Measurements from ENCODE around the gene CELSR2.

CELSR2 gene

DNA sequence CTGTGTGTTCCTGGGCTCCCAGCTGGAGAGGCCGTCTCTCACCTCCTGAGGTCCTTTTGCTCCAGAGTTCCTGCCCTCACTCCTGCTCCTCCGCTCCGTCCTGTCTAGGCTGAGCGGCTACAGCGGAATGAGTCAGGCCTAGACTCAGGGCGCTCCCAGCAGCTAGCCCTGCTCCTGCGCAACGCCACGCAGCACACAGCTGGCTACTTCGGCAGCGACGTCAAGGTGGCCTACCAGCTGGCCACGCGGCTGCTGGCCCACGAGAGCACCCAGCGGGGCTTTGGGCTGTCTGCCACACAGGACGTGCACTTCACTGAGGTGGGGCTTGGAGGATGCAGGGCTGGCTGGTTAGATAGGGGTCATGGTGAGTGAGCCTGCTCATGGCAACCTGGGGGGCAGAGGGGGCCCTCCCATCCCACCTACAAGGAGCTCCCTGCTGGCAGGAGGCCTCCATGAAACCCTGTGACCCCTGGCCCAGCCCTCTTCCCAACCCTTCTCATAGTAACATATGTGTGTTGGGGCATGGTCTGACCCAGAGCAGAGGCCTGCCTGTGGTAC, 18.5 kb downstream of the CELSR2 start:
- Histone ChIP-seq H3K4me1 (no peaks in the 10 kb centered on the region), H3K27me3 (no peaks in the 10 kb centered on the region), H3K36me3 (no peaks in the 10 kb centered on the region; the same call in 1 of the 2 replicates), H3K9me3 (no peaks in the 10 kb centered on the region), H3K4me3 (ENCODE audit: low read depth, low read length) (no peak overlapping the region)
- TF ChIP-seq, protein P1, sequence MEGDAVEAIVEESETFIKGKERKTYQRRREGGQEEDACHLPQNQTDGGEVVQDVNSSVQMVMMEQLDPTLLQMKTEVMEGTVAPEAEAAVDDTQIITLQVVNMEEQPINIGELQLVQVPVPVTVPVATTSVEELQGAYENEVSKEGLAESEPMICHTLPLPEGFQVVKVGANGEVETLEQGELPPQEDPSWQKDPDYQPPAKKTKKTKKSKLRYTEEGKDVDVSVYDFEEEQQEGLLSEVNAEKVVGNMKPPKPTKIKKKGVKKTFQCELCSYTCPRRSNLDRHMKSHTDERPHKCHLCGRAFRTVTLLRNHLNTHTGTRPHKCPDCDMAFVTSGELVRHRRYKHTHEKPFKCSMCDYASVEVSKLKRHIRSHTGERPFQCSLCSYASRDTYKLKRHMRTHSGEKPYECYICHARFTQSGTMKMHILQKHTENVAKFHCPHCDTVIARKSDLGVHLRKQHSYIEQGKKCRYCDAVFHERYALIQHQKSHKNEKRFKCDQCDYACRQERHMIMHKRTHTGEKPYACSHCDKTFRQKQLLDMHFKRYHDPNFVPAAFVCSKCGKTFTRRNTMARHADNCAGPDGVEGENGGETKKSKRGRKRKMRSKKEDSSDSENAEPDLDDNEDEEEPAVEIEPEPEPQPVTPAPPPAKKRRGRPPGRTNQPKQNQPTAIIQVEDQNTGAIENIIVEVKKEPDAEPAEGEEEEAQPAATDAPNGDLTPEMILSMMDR (IDR thresholded peaks at IDR 0.05; ENCODE audit: low read depth, low read length), result no peak
- peak; percentile 7 for DNase-seq

- Histone ChIP-seq H3K36me3 (no peaks in the 10 kb centered on the region; the same call in 1 of the 2 replicates), H3K9me3 (no peaks in the 10 kb centered on the region), H3K4me3 (ENCODE audit: low read depth, low read length) (no peak overlapping the region), H3K4me1 (no peaks in the 10 kb centered on the region), H3K27me3 (no peaks in the 10 kb centered on the region)
- DNase-seq, result peak; percentile 6
- TF ChIP-seq, protein P1 (IDR thresholded peaks at IDR 0.05; ENCODE audit: low read depth, low read length), result no peak
Observed at GRCh38 chr1:109268431-109269211, 19.3 kb downstream of the CELSR2 start.

DNA sequence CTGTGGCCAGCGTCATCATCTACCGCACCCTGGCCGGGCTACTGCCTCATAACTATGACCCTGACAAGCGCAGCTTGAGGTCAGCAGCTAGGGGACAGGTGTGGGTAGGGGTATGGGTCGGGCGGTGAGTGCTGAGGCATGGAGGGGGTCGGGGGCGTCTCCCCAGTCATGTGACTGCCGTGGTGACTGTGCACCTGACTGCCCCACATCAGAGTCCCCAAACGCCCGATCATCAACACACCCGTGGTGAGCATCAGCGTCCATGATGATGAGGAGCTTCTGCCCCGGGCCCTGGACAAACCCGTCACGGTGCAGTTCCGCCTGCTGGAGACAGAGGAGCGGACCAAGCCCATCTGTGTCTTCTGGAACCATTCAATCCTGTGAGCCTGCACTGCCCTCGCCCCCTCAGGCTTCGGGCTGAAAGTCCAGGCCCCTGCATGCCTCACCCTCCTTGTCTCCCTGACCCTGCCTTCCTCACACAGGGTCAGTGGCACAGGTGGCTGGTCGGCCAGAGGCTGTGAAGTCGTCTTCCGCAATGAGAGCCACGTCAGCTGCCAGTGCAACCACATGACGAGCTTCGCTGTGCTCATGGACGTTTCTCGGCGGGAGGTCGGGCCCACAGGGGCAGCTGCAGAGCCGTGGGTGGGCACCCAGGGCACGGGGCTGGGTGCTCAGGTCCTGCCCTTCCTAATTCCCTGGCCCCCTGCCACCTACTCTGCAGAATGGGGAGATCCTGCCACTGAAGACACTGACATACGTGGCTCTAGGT, 20.1 kb downstream of the CELSR2 start:
- no peaks in the 10 kb centered on the region for H3K9me3 ChIP-seq
- H3K27me3 ChIP-seq, result no peaks in the 10 kb centered on the region
- TF ChIP-seq, protein P1 (IDR thresholded peaks at IDR 0.05; ENCODE audit: low read depth, low read length), result no peak
- no peaks in the 10 kb centered on the region for H3K4me1 ChIP-seq
- peak; percentile 6 for DNase-seq
- no peaks in the 10 kb centered on the region; the same call in none of the 2 replicates for H3K36me3 ChIP-seq
- H3K4me3 ChIP-seq (ENCODE audit: low read depth, low read length), result no peak overlapping the region

GRCh38 chr1:109269981-109270622, 20.8 kb downstream of the CELSR2 start:
- no peak overlapping the region for H3K4me3 ChIP-seq (ENCODE audit: low read depth, low read length)
- H3K36me3 ChIP-seq, result no peaks in the 10 kb centered on the region; the same call in none of the 2 replicates
- TF ChIP-seq, protein P1 (IDR thresholded peaks at IDR 0.05; ENCODE audit: low read depth, low read length), result no peak
- no peak for DNase-seq
- no peaks in the 10 kb centered on the region for H3K27me3 ChIP-seq
- H3K4me1 ChIP-seq, result peaks cover 5% of the 10 kb centered on the region
- H3K9me3 ChIP-seq, result no peaks in the 10 kb centered on the region

DNA sequence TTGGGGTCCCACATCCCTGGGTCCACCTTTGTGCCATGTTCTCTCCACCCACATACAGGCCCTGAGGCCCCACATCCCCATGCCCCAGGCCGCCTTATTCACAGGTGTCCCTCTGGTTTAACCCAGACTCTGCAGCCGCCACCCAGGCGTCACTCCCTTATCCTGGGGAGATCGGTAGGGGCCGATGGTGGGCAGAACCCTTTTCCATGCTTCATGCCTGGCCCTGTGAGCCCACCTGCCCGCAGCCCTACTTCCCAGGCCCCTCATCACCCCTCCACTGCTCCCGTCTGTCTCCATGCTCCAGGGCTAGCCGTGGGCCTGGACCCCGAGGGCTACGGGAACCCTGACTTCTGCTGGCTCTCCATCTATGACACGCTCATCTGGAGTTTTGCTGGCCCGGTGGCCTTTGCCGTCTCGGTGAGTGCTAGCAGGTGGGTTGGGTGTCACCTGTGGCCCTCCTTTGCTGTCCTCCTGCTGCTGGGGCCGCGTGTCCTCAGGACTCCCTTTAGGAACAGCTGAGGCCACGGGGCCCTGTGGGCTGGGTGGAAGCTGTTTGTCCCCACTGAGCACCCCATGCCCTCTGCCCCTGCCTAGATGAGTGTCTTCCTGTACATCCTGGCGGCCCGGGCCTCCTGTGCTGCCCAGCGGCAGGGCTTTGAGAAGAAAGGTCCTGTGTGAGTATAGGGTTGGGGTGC, 21.4 kb downstream of the CELSR2 start:
- H3K4me3 ChIP-seq (ENCODE audit: low read depth, low read length), result no peak overlapping the region
- no peaks in the 10 kb centered on the region for H3K27me3 ChIP-seq
- no peak for DNase-seq
- no peaks in the 10 kb centered on the region for H3K9me3 ChIP-seq
- H3K36me3 ChIP-seq, result no peaks in the 10 kb centered on the region; the same call in 1 of the 2 replicates
- H3K4me1 ChIP-seq, result peaks cover 9% of the 10 kb centered on the region
- TF ChIP-seq, protein P1 (IDR thresholded peaks at IDR 0.05; ENCODE audit: low read depth, low read length), result no peak
